GM23338 (cell line): ENCODE results near the gene NFYA. TPM values are rescaled to one million over a fixed set of nuclear protein-coding genes. Genes with fewer than 3 reads are reported as not detected.

Experiments used
- ATAC-seq: fragments of 200-7000 bp; cut with Tn5 transposase; 3 replicates; pipeline ENCODE4 v1.9.1; 2020
- DNase-seq: peaks from one replicate; pipeline ENCODE4 v3.0.0-alpha.2; 2015; ENCODE audit warnings: low spot score
- H2AFZ ChIP-seq: fragments of 200-600 bp; sonication (generic); 2 replicates; pipeline ENCODE4 v1.8.0; 2016; ENCODE audit warnings: antibody characterized with exemption, mild to moderate bottlenecking, moderate library complexity
- H3F3A ChIP-seq: fragments of 200-600 bp; sonication (generic); replicated peaks from 2 replicates; pipeline ENCODE4 v1.8.0; 2017; ENCODE audit warnings: antibody characterized with exemption, mixed run types, low read depth
- H3K27ac ChIP-seq: fragments of 200-600 bp; sonication (generic); 2 replicates; pipeline ENCODE4 v1.6.1; 2016; ENCODE audit warnings: low read depth
- H3K27me3 ChIP-seq: fragments of 200-600 bp; sonication (generic); 2 replicates; pipeline ENCODE4 v1.8.0; 2016; ENCODE audit warnings: mild to moderate bottlenecking, mixed run types, moderate library complexity; ENCODE audit not compliant: insufficient read depth
- H3K36me3 ChIP-seq: fragments of 200-600 bp; sonication (generic); 2 replicates; pipeline ENCODE4 v1.8.0; 2016; ENCODE audit warnings: mild to moderate bottlenecking; ENCODE audit not compliant: insufficient read depth
- H3K4me1 ChIP-seq: fragments of 200-600 bp; sonication (generic); 2 replicates; pipeline ENCODE4 v1.8.0; 2016; ENCODE audit warnings: mild to moderate bottlenecking, moderate library complexity; ENCODE audit not compliant: insufficient read depth
- H3K4me2 ChIP-seq: fragments of 200-600 bp; sonication (generic); 2 replicates; pipeline ENCODE4 v1.7.1; 2017; ENCODE audit warnings: mixed run types
- H3K4me3 ChIP-seq: fragments of 200-600 bp; sonication (generic); 2 replicates; pipeline ENCODE4 v1.6.1; 2016; ENCODE audit warnings: mixed run types
- H3K79me2 ChIP-seq: fragments of 200-600 bp; sonication (generic); replicated peaks from 2 replicates; pipeline ENCODE4 v1.8.0; 2017; ENCODE audit warnings: mild to moderate bottlenecking; ENCODE audit not compliant: insufficient read depth
- H3K9me2 ChIP-seq: fragments of 200-600 bp; sonication (generic); 2 replicates; pipeline ENCODE4 v1.8.0; 2017; ENCODE audit not compliant: insufficient read depth
- H4K20me1 ChIP-seq: fragments of 200-600 bp; sonication (generic); replicated peaks from 2 replicates; pipeline ENCODE4 v1.8.0; 2017; ENCODE audit warnings: mild to moderate bottlenecking; ENCODE audit not compliant: insufficient read depth
- H3K27ac Mint-ChIP-seq: 2 replicates; pipeline ENCODE4 v1.8.0; 2020; ENCODE audit warnings: inconsistent platforms, mild to moderate bottlenecking, moderate library complexity, mixed read lengths
- H3K27me3 Mint-ChIP-seq: 3 replicates; pipeline ENCODE4 v1.8.0; 2022; ENCODE audit warnings: low read depth, mild to moderate bottlenecking, moderate library complexity, mixed read lengths, inconsistent platforms; ENCODE audit not compliant: insufficient read depth, poor library complexity
- H3K36me3 Mint-ChIP-seq: 3 replicates; pipeline ENCODE4 v1.8.0; 2021; ENCODE audit warnings: low read depth, mild to moderate bottlenecking, inconsistent platforms, moderate library complexity, mixed read lengths
- H3K4me1 Mint-ChIP-seq: 3 replicates; pipeline ENCODE4 v1.8.0; 2020; ENCODE audit warnings: mild to moderate bottlenecking, inconsistent platforms, mixed read lengths
- H3K4me3 Mint-ChIP-seq: 3 replicates; pipeline ENCODE4 v1.8.0; 2021; ENCODE audit warnings: moderate library complexity, mild to moderate bottlenecking, inconsistent platforms, mixed read lengths
- H3K9me3 Mint-ChIP-seq: 3 replicates; pipeline ENCODE4 v1.8.0; 2020; ENCODE audit warnings: moderate library complexity, mild to moderate bottlenecking, inconsistent platforms, mixed read lengths
- CREB1 ChIP-seq: fragments of 250-450 bp; sonication (Bioruptor Pico); IDR thresholded peaks from 2 replicates; pipeline ENCODE4 v1.5.0; 2020; ENCODE audit warnings: low read depth, mild to moderate bottlenecking, moderate library complexity
- EZH2 ChIP-seq: fragments of 200-600 bp; sonication (generic); IDR thresholded peaks from one replicate; pipeline ENCODE4 v1.8.0; 2017; ENCODE audit warnings: antibody characterized with exemption, mild to moderate bottlenecking, low read depth; ENCODE audit not compliant: unreplicated experiment
- EZH2phosphoT487 ChIP-seq: fragments of 200-600 bp; sonication (generic); IDR thresholded peaks from one replicate; pipeline ENCODE4 v1.8.1; 2018; ENCODE audit warnings: antibody characterized with exemption; ENCODE audit not compliant: unreplicated experiment
- NANOG ChIP-seq: IDR thresholded peaks from 2 replicates; pipeline ENCODE4 v1.6.1; 2016; ENCODE audit warnings: antibody characterized with exemption, borderline replicate concordance
- ZNF114 ChIP-seq: fragments of 250-450 bp; sonication (Bioruptor Pico); IDR thresholded peaks from 2 replicates; pipeline ENCODE4 v1.5.0; 2020; ENCODE audit warnings: mild to moderate bottlenecking, moderate library complexity
- ZNF331 ChIP-seq: fragments of 250-450 bp; sonication (Bioruptor Pico); IDR thresholded peaks from 2 replicates; pipeline ENCODE4 v1.5.0; 2020; ENCODE audit warnings: low read depth, mild to moderate bottlenecking, moderate library complexity
- polyA plus RNA-seq: library from polyadenylated mRNA; unstranded; fragments of >200 nt; fragmentation: Nextera tagmentation; extraction: Ambion mirVana; gene quantifications from 2 replicates; pipeline ENCODE4 v1.2.1, GENCODE V29; 2016
- total RNA-seq: library from RNA; depleted of rRNA; stranded (reverse); fragments of >200 nt; shearing (Covaris generic); gene quantifications from 2 replicates; pipeline ENCODE4 v1.2.3, GENCODE V29; 2014
- TF ChIP-seq, protein P1 (sequence below): fragments of 250-450 bp; sonication (Bioruptor Pico); IDR thresholded peaks from 2 replicates; pipeline ENCODE4 v1.5.0; 2020; ENCODE audit warnings: mild to moderate bottlenecking, moderate library complexity
- TF ChIP-seq, protein P2 (sequence below): IDR thresholded peaks from 2 replicates; pipeline ENCODE4 v1.6.1; 2016; ENCODE audit warnings: antibody characterized with exemption

NFYA gene
- total and polyA plus RNA-seq, 2 experiments from 2014 or later, result 10.8 to 39.1 TPM

DNA sequence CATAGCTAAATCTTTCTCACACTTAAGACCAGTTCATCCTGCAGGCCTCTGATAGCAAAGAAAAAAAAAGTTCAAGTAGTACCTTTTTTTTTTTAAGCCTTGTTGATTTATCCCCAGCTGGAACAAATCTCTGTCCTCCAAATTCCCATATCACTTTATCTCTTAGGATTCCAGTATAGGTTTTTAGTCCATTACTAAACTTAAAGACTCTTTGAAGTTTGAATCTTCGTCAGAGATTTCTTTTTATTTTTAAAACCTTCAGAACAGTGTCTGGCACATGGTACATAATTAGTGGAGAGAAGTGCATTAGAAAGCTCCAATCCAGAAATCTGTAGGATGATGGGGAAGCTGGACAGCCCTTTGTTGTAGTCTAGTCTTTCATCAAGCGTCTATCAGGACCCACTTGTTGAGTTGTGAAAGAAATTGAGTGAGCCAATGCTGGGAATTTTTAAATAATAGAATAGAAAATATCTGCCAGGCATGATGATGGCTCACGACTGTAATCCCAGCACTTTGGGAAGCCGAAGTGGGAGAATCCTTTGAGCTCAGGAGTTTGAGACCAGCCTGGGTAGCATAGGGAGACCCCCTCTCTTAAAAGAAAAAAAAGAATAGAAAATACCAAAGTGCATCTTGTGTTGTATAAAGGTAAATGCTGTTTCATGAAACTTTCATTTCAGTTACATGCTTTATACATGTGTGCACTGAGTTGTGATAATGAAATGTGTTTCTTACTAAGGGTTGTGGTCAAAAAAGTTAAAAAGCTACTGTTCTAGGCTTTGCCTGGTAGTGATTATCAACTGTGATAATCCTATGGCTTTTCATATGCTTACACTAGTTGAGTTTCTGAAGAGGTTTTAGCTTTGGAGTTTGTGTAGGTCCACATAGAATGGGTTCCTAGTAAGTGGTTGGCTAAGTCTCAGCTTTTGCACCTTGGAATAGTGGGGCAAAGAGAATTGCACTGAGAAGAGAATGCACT is 3.2 kb downstream of the NFYA start (continued):
- TF ChIP-seq, protein P1, sequence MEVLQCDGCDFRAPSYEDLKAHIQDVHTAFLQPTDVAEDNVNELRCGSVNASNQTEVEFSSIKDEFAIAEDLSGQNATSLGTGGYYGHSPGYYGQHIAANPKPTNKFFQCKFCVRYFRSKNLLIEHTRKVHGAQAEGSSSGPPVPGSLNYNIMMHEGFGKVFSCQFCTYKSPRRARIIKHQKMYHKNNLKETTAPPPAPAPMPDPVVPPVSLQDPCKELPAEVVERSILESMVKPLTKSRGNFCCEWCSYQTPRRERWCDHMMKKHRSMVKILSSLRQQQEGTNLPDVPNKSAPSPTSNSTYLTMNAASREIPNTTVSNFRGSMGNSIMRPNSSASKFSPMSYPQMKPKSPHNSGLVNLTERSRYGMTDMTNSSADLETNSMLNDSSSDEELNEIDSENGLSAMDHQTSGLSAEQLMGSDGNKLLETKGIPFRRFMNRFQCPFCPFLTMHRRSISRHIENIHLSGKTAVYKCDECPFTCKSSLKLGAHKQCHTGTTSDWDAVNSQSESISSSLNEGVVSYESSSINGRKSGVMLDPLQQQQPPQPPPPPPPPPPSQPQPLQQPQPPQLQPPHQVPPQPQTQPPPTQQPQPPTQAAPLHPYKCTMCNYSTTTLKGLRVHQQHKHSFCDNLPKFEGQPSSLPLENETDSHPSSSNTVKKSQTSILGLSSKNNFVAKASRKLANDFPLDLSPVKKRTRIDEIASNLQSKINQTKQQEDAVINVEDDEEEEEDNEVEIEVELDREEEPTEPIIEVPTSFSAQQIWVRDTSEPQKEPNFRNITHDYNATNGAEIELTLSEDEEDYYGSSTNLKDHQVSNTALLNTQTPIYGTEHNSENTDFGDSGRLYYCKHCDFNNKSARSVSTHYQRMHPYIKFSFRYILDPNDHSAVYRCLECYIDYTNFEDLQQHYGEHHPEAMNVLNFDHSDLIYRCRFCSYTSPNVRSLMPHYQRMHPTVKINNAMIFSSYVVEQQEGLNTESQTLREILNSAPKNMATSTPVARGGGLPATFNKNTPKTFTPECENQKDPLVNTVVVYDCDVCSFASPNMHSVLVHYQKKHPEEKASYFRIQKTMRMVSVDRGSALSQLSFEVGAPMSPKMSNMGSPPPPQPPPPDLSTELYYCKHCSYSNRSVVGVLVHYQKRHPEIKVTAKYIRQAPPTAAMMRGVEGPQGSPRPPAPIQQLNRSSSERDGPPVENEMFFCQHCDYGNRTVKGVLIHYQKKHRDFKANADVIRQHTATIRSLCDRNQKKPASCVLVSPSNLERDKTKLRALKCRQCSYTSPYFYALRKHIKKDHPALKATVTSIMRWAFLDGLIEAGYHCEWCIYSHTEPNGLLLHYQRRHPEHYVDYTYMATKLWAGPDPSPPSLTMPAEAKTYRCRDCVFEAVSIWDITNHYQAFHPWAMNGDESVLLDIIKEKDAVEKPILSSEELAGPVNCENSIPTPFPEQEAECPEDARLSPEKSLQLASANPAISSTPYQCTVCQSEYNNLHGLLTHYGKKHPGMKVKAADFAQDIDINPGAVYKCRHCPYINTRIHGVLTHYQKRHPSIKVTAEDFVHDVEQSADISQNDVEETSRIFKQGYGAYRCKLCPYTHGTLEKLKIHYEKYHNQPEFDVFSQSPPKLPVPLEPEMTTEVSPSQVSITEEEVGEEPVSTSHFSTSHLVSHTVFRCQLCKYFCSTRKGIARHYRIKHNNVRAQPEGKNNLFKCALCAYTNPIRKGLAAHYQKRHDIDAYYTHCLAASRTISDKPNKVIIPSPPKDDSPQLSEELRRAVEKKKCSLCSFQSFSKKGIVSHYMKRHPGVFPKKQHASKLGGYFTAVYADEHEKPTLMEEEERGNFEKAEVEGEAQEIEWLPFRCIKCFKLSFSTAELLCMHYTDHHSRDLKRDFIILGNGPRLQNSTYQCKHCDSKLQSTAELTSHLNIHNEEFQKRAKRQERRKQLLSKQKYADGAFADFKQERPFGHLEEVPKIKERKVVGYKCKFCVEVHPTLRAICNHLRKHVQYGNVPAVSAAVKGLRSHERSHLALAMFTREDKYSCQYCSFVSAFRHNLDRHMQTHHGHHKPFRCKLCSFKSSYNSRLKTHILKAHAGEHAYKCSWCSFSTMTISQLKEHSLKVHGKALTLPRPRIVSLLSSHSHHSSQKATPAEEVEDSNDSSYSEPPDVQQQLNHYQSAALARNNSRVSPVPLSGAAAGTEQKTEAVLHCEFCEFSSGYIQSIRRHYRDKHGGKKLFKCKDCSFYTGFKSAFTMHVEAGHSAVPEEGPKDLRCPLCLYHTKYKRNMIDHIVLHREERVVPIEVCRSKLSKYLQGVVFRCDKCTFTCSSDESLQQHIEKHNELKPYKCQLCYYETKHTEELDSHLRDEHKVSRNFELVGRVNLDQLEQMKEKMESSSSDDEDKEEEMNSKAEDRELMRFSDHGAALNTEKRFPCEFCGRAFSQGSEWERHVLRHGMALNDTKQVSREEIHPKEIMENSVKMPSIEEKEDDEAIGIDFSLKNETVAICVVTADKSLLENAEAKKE (CRISPR knock-in tag), result no peak
- no peak for TF ChIP-seq ZNF114 (CRISPR knock-in tag)
- TF ChIP-seq, protein P2, sequence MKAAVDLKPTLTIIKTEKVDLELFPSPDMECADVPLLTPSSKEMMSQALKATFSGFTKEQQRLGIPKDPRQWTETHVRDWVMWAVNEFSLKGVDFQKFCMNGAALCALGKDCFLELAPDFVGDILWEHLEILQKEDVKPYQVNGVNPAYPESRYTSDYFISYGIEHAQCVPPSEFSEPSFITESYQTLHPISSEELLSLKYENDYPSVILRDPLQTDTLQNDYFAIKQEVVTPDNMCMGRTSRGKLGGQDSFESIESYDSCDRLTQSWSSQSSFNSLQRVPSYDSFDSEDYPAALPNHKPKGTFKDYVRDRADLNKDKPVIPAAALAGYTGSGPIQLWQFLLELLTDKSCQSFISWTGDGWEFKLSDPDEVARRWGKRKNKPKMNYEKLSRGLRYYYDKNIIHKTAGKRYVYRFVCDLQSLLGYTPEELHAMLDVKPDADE, result no peak
- no peak for TF ChIP-seq CREB1

DNA sequence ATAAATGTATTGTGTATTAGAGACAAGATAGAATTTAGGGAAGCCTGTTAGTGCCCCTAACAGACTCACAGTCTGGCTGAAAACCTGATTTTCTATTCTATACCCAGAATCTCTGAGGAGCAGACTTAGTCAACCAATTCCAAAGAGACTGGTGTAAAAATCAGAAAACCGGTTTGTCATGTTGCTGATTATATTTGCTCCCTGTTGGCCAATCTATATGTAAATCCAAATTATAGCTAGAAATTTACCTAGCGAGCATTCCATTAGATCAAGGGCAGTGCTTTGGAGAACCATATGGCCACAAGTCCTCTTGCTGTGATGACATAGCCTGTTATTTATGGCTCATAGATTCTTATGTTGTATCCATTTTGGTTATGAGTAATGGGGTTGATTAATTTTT is 4.8 kb downstream of the NFYA start:
- Histone ChIP-seq H4K20me1 (peaks cover 36% of the 10 kb centered on the region), H3K79me2 (peaks cover 93% of the 10 kb centered on the region), H3K36me3 (peaks cover 28% of the 10 kb centered on the region; the same call in 1 of the 2 replicates), H3K27ac (no peak overlapping the region), H3F3A (no peaks in the 10 kb centered on the region; the same call in 1 of the 2 replicates), H3K4me1 (peaks cover 23% of the 10 kb centered on the region), H3K4me3 (no peak overlapping the region), H2AFZ (no peak overlapping the region), H3K4me2 (no peak overlapping the region), H3K9me2 (no peaks in the 10 kb centered on the region), H3K27me3 (no peaks in the 10 kb centered on the region)
- peaks cover 32% of the 10 kb centered on the region for H3K36me3 Mint-ChIP-seq
- H3K27me3 Mint-ChIP-seq, result peaks cover 7% of the 10 kb centered on the region
- H3K4me1 Mint-ChIP-seq, result peaks cover 22% of the 10 kb centered on the region
- no peak overlapping the region for H3K4me3 Mint-ChIP-seq
- DNase-seq, result no peak
- no peaks in the 10 kb centered on the region; the same call in 2 of the 3 replicates for H3K9me3 Mint-ChIP-seq
- H3K27ac Mint-ChIP-seq, result no peak overlapping the region
- no peak for ATAC-seq
- TF ChIP-seq ZNF331 (CRISPR knock-in tag) (no peak), EZH2phosphoT487 (no peak), CREB1 (no peak), EZH2 (no peak), NANOG (no peak)
